GM18507 (cell line): Measurements from ENCODE around the gene SERPIND1.
A peak's percentile ranks its signal among the peaks of the same experiment; 100 is the strongest.

Experiments used
- DNase-seq: peaks from one replicate; pipeline ENCODE4 v3.0.0; 2011; ENCODE audit warnings: low read depth; ENCODE audit not compliant: insufficient read length; ENCODE audit errors: extremely low spot score
- FAIRE-seq: peaks from 2 replicates; lab custom pipeline; 2011; peaks lifted over from hg19 to GRCh38; lab: Jason Lieb, UNC

Gene SERPIND1

GRCh38 chr22:20745119-20745518 lies 28.8 kb upstream of the SERPIND1 start:
- DNase-seq, result no peak

GRCh38 chr22:20746431-20747189 lies 27.3 kb upstream of the SERPIND1 start:
- FAIRE-seq, result no peak

More at GRCh38 chr22:20745119-20745518, 28.8 kb upstream of the SERPIND1 start:
- peak; percentile 31 for FAIRE-seq

GRCh38 chr22:20747223-20747622 lies 26.7 kb upstream of the SERPIND1 start:
- DNase-seq (no peak), FAIRE-seq (no peak)

More at GRCh38 chr22:20746431-20747189, 27.3 kb upstream of the SERPIND1 start:
- no peak for DNase-seq

GRCh38 chr22:20748082-20748481 lies 25.8 kb upstream of the SERPIND1 start:
- FAIRE-seq, result no peak
- no peak for DNase-seq

GRCh38 chr22:20748731-20749428 lies 25.0 kb upstream of the SERPIND1 start:
- DNase-seq, result peak; percentile 30

GRCh38 chr22:20749453-20749852 lies 24.5 kb upstream of the SERPIND1 start:
- DNase-seq (no peak), FAIRE-seq (no peak)

More at GRCh38 chr22:20748731-20749428, 25.0 kb upstream of the SERPIND1 start:
- FAIRE-seq, result peak; percentile 89

- peak; percentile 89 for FAIRE-seq
- peak; percentile 52 for DNase-seq
Measured at GRCh38 chr22:20750461-20751184, 23.3 kb upstream of the SERPIND1 start.

- DNase-seq (no peak), FAIRE-seq (no peak)
Measured at GRCh38 chr22:20751185-20751851, 22.6 kb upstream of the SERPIND1 start.

GRCh38 chr22:20752104-20752741 lies 21.7 kb upstream of the SERPIND1 start:
- DNase-seq (no peak), FAIRE-seq (no peak)

- FAIRE-seq (no peak), DNase-seq (no peak)
Measured at GRCh38 chr22:20752873-20753272, 21.0 kb upstream of the SERPIND1 start.

- no peak for FAIRE-seq
Measured at GRCh38 chr22:20756846-20757245, 17.1 kb upstream of the SERPIND1 start.

GRCh38 chr22:20758688-20759087 lies 15.2 kb upstream of the SERPIND1 start:
- FAIRE-seq, result no peak
- no peak for DNase-seq

More at GRCh38 chr22:20756846-20757245, 17.1 kb upstream of the SERPIND1 start:
- DNase-seq, result no peak

GRCh38 chr22:20760084-20760483 lies 13.8 kb upstream of the SERPIND1 start:
- FAIRE-seq, result no peak
- DNase-seq, result no peak

- DNase-seq, result no peak
- FAIRE-seq, result no peak
Measured at GRCh38 chr22:20761536-20761935, 12.4 kb upstream of the SERPIND1 start.

GRCh38 chr22:20762233-20762796 lies 11.6 kb upstream of the SERPIND1 start:
- DNase-seq (no peak), FAIRE-seq (no peak)

- FAIRE-seq, result no peak
- DNase-seq, result no peak
Measured at GRCh38 chr22:20763630-20764470, 10.1 kb upstream of the SERPIND1 start.

- FAIRE-seq (no peak), DNase-seq (no peak)
Measured at GRCh38 chr22:20764471-20764720, 9.5 kb upstream of the SERPIND1 start.

GRCh38 chr22:20764729-20765128 lies 9.2 kb upstream of the SERPIND1 start:
- no peak for DNase-seq
- no peak for FAIRE-seq
